CMK (cell line): ENCODE measurements around the gene NDUFS7.

Experiments used
- DNase-seq: peaks from one replicate; pipeline ENCODE4 v3.0.0-alpha.2; 2010; ENCODE audit warnings: low read depth

The NDUFS7 gene

GRCh38 chr19:1401138-1401888 is 17.6 kb downstream of the NDUFS7 start, which contains the start of gene GAMT:
Gene GAMT, minus strand, starts transcription at chr19:1401542. Its CDS starts 66 bp downstream, at chr19:1401476.
- DNase-seq, result no peak

GRCh38 chr19:1401889-1402217 is 18.1 kb downstream of the NDUFS7 start:
- no peak for DNase-seq

- DNase-seq, result no peak
Measured at GRCh38 chr19:1402411-1403070, 18.8 kb downstream of the NDUFS7 start.

GRCh38 chr19:1406774-1407527 is 23.2 kb downstream of the NDUFS7 start:
- DNase-seq, result peak; percentile 97

- no peak for DNase-seq
Measured at GRCh38 chr19:1407528-1408299, 24.0 kb downstream of the NDUFS7 start, which contains the start of gene DAZAP1. Gene DAZAP1, plus strand, starts transcription at chr19:1407586. Its CDS starts 188 bp downstream, at chr19:1407774.

GRCh38 chr19:1408300-1409203 is 24.8 kb downstream of the NDUFS7 start:
- no peak for DNase-seq

- DNase-seq, result no peak
Measured at GRCh38 chr19:1409204-1410005, 25.7 kb downstream of the NDUFS7 start.

GRCh38 chr19:1410136-1410786 is 26.6 kb downstream of the NDUFS7 start:
- no peak for DNase-seq

GRCh38 chr19:1410789-1411188 is 27.1 kb downstream of the NDUFS7 start:
- DNase-seq, result no peak

- DNase-seq, result no peak
Measured at GRCh38 chr19:1411255-1412191, 27.8 kb downstream of the NDUFS7 start.

- DNase-seq, result no peak
Measured at GRCh38 chr19:1412323-1412923, 28.7 kb downstream of the NDUFS7 start.

- no peak for DNase-seq
Measured at GRCh38 chr19:1412995-1413800, 29.5 kb downstream of the NDUFS7 start.

- no peak for DNase-seq
Measured at GRCh38 chr19:1416014-1416841, 32.5 kb downstream of the NDUFS7 start.

- DNase-seq, result no peak
Measured at GRCh38 chr19:1417145-1417544, 33.4 kb downstream of the NDUFS7 start.

GRCh38 chr19:1417681-1418495 is 34.2 kb downstream of the NDUFS7 start:
- DNase-seq, result no peak

GRCh38 chr19:1418496-1418775 is 34.7 kb downstream of the NDUFS7 start:
- DNase-seq, result no peak
